Measurements from ENCODE around the gene KREMEN2.

DNA sequence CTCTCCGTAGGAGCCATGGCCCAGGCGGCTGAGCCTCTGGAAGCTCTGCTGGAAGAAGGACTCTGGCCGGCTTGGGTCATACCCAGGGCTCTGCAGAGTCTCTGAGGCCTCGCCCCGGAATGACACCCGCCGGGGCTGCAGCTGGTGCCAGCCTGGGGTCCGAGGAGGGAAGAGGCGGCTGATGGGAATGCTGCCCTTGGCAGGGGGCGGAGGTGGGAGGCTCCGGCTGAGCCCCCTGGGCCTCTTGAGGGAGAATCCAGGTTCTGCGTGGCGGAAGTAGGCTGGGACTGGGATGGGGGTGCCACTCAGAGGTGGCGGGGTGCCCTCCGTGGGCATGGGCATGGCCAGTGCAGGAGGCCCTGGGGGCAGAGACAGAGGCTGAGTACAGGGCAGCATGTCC lies 12.6 kb downstream of the KREMEN2 start:
- TF ChIP-seq, protein P1, sequence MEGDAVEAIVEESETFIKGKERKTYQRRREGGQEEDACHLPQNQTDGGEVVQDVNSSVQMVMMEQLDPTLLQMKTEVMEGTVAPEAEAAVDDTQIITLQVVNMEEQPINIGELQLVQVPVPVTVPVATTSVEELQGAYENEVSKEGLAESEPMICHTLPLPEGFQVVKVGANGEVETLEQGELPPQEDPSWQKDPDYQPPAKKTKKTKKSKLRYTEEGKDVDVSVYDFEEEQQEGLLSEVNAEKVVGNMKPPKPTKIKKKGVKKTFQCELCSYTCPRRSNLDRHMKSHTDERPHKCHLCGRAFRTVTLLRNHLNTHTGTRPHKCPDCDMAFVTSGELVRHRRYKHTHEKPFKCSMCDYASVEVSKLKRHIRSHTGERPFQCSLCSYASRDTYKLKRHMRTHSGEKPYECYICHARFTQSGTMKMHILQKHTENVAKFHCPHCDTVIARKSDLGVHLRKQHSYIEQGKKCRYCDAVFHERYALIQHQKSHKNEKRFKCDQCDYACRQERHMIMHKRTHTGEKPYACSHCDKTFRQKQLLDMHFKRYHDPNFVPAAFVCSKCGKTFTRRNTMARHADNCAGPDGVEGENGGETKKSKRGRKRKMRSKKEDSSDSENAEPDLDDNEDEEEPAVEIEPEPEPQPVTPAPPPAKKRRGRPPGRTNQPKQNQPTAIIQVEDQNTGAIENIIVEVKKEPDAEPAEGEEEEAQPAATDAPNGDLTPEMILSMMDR (IDR thresholded peaks at IDR 0.05; ENCODE audit: insufficient read depth, low read length, poor library complexity, severe bottlenecking), result no peak
- no peak for TF ChIP-seq EZH2phosphoT487 (conservative IDR thresholded peaks at IDR 0.05; ENCODE audit: low read length)
